Fibroblast of skin of right biceps (primary cell): ENCODE results near the gene FBXO7.

Source experiments
- DNase-seq: peaks from one replicate; pipeline ENCODE4 v3.0.0-alpha.2; 2013

The FBXO7 gene

DNA sequence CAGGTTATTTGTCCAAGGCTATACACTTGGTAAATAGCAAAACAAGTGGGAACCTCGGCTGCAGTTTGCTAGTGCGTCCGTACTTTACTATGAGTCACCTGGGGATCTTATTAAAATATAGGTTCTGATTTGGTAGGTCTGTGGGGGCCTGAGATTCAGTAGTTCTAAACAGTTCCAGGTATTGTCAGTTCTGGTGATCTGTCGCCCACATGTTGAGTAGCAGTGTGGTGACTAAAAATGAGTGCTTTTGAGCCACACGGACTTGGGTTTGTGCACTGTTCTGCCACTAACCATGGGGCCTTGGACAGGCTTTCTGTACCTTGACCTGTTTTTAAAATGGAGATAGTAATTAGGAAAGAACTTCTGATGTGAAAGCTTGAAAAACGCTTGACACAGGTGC lies 15.7 kb downstream of the FBXO7 start:
- DNase-seq, result no peak

DNA sequence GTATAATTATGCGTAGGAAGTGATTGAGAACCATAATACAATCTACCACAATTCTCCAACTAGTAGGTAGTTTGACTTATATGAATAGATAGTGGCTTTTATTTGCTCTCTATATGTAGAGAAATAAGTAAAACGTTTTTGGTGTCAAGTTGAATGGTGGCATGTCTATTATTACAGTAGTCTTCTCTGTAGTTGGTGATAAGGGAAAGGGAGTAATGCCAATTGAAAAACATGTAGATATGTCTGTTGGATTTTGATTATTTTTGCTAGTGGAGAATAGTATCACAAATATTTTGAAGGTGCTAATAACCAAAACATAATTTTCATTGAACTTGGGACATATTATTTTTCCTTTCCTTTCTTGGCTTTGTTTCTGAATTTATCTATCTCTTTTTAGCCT lies 17.5 kb downstream of the FBXO7 start:
- no peak for DNase-seq

DNA sequence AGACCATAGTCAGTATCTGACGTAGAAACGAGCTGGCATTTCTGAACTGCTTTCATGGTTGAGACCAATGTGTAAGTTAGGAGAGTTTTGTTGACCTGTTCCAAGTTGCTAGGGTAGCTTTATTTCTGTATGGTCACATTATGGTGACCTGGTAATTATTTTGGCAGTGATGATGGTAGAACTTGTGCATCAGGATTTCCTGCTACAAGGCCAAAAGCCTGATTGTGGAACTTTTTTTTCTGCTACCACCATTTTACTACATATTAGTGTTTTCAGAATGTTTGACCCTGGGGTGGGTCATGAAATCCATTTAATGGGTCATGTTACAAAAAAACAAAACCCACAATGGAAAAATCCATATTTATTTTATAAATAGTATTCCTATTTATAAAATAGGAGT lies 18.9 kb downstream of the FBXO7 start:
- no peak for DNase-seq

DNA sequence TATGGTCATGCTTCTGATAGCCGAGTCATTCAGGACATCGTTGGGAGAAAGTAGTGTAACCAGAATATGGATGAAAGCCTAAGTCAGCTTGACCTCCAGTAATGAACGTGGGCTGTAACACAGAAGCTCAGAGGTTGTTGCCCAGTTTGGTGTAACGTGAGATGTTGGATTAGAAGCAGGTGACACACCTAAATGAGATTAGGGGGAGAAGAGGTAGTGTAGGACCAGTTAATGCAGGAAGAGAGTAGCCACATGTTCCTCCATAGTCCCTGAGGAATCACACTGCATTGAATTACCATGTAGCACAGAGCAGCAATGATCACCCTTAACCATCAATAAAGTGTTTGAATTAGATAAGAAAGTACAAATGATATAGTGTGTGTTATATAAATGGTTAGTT lies 20.4 kb downstream of the FBXO7 start:
- DNase-seq, result no peak

DNA sequence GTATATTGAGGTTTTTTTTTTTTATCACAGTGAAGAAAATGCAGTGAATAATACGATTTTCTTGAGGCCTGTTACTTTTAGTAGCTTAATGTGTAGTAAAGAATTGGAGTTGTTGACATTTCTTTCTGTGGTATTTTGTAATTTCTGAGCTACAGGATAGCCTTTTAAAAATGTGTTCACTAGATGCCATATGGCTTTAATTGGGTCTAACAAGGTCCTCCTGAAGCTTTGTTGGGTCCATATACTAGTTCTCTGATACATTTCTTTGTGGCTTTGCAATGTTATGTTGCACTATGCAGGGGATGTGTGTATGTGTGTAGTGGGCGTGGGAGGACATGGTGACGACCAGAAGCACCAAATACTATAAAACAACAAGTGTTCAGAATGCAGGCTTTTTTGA lies 25.1 kb downstream of the FBXO7 start:
- DNase-seq, result peak; percentile 9

DNA sequence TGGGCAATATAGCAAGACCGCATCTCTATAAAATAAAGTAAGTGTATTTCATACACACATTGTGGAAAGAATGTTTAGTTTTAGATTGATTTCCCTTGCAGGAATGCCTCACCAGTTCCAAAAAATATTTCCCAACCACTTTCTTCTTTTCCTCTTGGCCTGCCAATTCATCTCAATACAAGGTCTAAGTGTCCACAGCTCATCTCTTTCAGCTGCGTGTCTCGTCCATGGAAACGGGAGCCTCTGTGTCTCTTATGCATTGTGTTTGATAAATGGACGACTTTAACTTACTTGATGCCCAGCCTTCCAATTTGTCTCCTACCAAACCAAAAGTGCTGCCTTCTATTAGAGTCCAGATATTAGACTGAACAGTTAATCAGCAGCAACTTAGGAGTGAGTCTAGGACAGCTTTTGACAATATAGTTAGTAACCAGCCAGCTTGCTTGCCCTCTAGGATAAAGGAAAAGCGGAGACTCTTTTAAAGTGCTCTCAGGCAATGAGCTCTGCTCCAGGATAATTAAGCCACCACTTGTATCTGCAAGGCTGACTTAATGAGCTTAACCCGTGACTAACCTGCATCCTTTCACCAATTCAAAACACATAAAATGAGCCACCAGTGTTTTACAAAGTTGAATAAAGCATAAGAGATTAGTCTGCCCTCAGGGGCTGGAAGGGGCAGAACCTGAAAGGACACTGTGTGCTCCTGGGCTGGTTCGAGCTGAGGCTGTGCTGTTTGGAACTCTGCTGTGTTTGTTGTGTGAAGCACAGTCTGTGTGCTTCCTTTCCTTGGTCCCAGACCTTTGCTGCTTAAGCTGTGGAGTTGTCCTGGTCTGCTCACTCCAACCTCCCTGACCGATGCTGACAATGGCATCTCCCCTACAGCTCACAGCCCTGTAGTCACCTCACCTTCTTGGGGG lies 27.5 kb downstream of the FBXO7 start:
- no peak for DNase-seq

DNA sequence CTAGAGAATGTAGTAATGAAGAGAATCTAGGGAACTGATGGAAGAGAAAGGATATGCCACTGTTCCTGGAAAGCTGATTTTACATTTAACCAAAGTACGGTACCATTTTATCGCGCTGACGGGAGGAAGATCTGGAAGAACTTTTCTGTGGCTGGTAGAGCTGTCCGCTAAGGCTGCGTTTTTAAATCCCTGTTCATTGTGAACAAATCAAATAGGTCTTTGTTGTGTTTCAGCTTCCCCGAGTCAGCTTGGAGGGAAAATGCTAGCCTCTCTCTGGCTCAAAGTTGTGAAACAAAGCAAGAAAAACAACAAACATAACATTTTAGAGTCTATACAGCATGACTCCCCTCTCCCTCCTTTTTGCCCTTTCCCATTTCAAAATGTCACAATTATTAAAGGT lies 34.4 kb downstream of the FBXO7 start:
- no peak for DNase-seq

DNA sequence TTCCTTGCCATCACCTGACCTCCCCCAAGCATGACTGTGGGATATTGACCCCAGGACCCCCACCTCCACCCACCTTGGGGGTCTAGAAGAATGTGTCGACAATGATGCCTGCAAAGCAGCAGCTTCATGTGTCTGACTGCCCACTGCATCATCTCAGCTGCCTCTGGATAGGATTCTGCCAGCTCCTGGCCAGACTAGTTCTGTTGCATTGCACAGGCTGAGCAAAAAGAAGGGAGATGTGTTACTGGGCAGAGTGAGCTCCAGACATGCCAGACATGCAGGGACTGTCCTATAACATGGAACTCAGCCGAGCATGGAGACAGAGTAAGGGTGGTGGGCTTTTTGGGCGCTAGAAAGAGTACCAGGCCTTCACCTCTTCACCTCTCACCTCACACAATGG lies 36.7 kb downstream of the FBXO7 start:
- DNase-seq, result no peak

DNA sequence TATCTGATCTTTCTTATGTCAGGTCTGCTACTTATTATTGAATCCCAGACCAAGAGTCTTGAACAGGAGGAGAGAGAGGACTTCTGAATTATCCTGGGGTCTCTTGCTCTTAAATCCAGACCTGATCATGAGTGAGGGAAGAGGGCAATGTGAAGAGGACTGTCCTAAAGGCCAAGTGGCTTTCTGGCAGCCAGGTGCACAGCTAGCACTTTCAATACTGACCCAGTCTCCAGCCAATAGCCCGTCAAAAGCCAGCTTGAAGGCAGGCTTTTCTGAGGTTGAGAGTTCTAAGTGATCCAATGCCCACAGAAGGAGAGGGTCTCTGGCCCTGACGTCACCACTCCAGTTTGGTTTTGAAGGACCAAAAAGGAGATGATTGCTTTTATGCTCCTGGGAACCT lies 37.2 kb downstream of the FBXO7 start:
- no peak for DNase-seq

DNA sequence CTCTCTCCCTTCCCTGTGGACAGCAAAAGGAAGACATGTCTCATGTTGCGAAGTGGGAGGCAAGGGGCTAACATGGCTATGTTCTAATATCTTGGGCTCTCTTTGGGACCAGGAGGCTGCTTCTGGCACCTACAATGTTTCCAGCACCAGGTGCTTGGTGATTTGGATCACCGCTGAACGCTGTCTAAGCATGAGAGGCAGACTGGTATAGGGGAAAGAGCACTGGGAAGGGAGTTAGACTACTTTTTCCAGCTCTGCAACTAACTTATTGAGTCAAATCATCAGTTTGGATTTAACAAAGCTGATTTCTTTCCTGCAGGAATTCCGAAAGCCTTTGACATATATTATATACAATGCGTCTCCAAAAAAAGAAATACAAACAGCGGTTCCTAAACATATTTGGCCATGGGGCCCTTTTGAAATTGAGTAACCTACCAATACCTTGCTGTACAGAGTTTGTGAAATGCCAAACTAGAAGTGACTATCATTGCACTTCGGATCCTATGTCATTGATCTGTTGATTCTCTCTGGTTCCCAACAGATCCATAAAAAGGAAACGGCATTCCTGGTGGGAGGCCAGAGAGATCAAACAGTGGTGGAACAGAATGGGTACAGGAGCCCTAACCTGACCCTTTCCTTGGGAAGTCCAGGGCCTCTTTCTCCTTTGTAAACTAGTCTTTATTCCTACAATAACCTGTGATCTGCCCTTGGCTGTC lies 37.8 kb downstream of the FBXO7 start:
- no peak for DNase-seq

DNA sequence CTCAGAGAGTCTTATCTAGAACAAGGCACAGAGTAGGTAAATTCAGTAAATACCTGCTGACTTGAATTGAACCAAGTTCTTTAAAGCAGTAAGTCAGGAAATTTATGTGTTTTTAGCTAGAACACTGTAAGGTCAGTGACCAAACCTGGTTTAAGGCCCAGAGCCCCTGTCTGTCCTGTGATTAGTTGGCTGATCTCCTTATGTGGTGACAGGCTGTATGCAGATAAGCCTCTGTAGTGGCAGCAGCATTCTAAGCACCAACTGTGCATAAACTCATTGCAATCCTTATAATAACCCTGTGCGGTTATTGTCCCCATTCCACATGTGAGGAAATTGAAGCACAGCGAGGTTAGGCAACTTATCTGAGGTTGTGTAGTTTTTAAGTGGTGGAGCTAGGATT lies 40.5 kb downstream of the FBXO7 start:
- no peak for DNase-seq

DNA sequence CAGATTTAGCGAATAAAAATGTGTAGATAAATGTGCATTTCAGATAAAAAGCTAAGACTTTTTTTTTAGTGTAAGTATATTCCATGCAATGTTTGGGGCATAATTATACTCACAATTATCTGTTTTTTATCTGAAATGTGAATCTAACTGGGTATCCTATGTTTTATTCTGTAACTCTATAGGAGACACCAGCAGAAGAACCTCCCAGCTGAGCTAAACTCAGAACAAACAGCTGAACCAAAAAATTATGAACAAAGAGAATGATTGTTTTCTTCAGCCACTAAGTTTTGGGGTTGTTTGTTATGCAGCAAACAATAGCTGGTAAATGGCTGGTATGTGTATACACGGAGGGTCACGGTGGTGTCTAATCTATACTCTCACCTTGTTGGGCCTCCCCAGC lies 42.9 kb downstream of the FBXO7 start:
- DNase-seq, result no peak

DNA sequence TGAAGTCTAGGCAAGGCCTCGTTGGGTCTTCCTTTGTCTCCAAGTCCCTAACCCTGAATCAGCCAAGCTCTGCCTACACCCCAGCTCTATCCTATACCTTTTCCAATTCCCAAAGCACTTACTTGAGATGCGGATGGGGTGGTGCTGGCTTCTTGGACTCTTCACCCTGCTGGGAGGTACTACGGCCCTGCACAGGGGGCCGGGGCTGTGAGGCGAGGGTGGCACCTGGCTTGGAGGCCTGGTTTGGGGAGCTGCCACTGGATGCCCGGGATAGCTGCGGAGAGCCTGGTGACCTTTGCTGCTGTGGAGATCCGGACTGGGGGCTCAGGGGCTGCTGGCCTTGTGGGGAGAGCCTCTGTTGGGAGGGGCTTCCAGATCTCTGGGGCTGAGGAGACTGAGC lies 43.3 kb downstream of the FBXO7 start:
- no peak for DNase-seq

DNA sequence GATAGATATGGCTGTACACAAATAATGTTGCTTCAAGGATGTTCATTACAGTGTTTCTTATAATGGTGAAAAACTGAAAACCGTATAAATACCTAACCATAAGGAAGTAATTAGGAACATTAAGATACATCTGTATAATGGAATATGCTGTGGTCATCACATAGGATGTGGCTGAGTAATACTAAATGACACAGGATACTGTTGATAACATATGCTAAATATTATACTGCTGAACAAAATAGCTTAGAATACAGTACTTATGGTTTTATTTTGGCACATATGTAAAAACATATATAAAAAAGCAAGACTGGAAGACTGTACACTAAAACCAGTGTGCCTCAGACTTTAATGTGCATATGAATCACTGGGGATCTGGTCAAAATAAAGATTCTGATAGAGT lies 43.8 kb downstream of the FBXO7 start:
- DNase-seq, result peak; percentile 67

DNA sequence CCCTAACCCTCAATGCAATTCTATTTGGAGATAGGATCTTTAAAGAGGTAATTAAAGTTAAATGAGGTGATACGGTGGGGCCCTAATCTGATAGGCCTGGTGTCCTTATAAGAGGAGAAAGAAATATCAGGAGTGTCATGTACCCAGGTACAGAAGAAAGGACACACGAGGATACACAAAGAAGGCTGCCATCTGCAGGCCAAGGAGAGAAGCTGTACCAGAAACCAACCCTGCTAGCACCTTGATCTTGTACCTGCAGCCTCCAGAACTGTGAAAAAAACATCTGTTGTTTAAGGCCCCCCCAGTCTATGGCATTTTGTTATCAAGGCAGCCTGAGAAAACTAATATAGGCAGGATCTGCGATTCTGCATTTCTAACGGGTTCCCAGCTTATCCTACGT lies 44.2 kb downstream of the FBXO7 start:
- no peak for DNase-seq

DNA sequence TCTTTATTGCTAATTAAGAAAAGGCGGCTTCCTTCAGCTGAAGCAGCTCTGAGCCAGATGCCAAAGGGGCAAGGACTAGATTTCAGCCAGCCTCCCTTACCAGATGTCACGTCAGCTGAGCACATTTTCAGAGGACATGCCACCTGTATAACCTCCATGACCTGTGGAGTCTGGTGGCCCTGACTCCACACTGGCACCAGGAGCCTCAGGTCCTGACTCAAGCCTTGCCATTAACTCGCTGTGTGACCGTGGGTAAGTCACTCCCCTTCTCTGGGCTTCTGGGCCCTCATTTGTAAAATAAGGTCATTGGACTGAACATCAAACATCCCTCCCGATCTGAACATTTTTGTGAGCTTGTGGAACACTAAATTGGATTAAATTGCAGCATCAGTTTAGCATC lies 46.0 kb downstream of the FBXO7 start:
- no peak for DNase-seq

DNA sequence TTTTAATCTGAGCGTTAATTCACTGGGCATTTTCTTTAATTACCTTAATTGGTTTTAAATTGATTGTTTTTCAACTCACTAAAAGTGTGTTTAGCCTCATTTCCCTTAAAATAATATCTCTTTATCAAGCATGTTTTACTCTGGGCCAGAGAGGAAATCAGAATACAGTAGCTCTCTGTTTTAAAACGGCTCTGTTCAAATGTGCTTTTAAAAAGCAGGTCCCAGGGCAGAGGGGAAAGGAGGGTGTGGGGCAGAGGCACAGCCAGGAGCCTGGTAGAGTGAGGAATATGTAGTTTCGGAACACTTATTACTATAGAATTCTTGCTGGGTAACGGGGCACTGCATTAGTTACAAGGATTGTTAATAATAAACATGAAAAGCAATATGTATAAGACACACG lies 47.6 kb downstream of the FBXO7 start:
- DNase-seq, result no peak

DNA sequence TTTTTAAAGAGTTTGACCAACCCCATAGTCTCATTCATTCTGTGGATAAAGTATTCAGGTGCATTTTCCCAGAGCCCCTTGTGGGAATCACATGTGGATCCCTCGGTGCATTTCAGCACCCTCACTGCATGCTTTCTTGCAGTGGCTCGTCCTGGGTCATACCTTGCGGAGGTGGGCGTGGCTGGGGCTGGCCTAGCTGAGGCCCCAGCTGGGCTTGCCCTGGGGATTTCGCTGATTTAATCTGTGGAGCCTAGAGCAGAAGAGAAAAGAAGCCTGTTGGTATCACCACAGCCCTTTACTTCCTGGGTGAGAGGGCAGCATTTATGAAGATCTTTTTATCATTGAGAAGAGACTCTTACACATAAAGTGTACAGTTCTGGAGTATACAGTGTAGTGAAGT lies 53.1 kb downstream of the FBXO7 start:
- no peak for DNase-seq

DNA sequence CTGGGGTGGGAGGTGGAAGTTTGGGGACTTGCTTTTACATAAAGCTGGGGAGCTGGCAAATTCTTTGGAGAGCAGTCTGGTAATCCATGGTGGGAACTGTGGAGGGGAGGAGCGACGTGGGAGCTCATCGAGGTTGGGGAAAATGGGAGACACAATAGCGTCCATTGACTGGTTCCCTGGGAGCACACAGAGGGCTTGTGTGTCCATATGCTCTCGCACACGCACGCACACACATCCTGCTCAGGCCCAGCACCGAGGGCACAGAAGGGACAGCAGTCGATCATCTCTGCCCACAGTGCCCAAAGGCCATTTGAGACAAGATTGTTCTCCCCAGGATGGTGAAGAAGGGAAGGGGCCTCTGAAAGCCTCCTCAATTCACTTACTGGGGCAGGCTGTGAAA lies 53.7 kb downstream of the FBXO7 start:
- DNase-seq, result no peak

DNA sequence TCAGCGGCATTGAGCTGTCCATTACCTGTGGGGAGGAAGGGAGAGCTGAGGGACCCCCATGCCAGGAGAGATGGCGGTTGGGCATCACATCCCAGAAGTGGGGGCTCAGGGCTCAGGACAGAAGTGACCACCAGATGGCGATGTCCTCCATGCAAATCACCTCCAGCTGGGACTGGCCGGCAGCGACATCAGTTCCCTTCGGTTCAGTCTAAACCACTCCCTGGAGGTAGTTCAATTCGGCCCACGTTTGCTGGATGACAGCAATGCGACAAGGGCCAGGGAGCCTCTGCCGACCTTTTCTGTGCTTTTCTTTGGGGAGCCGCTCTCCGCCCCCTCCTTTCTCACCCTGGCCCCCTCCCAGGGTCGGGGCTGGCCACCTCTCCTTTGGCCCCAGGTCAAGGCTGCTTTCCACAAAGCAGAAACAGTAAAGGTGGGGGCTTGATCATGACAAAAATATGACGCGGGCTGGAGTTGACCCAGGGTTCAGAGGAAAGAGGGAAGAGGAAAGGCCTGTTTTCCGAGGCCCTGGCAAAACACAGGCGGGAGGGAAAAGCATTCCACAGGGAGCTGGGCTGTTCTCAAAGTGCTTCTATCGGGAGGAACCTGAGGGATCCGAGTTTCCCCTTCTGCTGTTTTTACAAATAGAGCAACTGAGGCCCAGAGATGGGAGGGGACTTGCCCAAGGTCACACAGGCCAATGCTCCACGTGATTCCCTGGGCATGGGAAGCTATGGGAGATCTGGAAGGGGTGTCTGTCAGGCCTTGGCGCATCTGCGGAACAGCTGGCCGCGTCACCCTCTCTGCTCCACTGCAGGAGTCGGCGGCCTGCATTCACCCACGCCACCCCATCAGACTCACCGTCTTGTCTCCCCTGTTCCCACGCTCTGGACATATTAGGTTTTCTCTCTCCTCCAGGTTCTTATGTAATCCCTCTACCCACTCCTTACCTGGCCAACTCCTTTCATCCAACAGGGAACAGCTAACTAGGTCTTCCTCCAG lies 54.7 kb downstream of the FBXO7 start:
- DNase-seq, result peak; percentile 80

DNA sequence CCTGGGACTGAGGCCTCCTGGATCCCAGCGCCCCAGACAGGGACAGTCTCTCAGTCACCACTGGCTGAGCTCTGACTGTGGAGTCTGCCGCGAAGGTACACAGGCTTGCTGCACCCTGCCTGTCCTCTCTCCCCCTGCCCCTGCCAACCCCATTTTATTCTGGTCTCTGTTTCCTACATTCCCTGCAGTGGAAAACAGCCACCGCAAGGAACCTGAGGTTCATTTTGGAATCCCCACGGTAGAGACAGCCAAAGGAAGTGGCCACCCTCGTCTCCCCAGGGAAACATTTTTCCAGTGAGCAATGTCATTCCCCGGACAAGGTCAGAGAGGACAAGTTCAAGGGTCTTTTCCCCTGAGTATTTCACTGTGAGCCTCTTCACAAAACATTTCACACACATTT lies 56.6 kb downstream of the FBXO7 start:
- peak; percentile 31 for DNase-seq

DNA sequence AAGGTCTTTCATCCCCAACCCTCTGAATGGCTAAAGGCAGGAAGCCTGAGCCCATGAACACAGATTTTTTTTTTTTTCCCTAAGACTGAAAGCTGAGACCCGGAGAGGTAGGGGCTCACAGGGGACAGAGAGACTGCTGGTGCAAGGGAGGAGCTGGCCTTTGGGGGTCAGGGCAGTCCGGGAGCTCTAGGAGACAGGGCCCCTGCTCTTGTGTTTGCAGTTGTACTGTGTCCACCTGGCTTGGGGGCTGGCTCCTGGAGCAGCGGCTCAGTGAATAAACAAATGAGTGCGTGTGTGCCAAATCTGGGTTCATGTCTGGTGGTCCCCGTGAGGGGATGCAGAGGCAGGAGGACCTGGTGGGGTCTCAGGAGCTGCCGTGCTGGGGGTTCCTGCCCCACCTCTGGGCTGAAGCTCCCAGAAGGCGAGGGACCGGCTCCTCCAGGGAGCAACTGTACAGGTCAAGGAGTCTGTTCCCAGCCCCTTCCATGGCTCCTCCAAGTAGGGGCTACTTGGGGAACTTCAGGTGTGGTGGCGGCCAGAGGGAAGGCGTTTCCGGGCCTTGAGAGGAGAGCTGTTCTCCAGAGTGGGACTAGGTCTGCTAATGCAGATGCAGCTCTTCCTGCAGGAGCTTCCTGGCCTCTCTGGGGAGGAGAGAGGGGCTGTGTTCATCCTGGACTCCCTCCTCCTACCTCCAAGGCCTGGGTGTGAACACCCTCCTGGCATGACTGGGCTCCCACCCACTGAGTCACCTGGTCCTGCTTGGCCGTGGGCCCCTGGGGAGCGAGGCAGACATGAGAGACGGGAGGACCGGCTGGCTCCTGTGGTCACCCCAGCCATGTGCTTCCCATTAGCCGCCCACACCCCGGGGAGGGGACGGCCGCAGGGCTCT lies 57.6 kb downstream of the FBXO7 start:
- DNase-seq, result peak; percentile 95
